ENCODE results near the gene C1GALT1C1L.

The C1GALT1C1L gene

DNA sequence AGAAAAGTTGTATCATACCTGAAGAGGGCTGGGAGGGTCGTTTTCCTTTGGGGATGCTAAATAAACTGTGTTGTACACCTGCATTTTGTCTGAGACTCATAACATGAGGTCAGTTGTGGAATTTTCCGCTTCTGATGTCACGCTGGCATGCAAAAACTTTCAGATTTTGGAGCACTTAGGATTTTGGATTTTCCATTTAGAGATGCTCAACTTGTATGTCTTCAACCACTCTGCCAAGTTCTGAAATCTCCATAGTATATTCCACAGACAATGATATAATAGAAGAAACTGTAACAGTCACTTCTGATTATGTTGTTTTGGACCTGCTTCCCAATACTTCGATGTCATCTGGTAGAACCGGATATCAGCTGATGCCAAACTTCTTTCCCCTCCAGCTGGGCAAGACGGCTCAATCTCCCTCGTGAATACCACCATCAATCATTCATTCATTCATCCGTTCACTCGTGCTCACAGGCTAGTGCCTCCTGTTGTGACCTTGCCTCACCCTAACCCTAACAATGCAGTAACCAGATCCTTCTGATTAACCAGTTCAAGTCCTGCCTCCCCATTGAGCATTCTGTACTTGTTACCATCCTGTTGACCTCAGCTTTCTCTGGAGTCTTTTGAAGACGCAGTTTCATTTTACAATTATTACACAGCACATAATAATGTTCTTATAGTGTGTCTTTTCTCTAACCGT, 44.5 kb downstream of the C1GALT1C1L start:
- TF ChIP-seq ZFX (IDR thresholded peaks at IDR 0.05), result no peak
- H3K27ac ChIP-seq, result no peak overlapping the region

Data from C4-2B (cell line).